GM12878 (cell line): ENCODE data around the gene AP3B2. TPM values are rescaled to one million over a fixed set of nuclear protein-coding genes. Genes with fewer than 3 reads are reported as not detected.

ENCODE experiments used
- ATAC-seq: fragments of 200-7000 bp; cut with Tn5 transposase; 3 replicates; pipeline ENCODE4 v1.9.1; 2020; ENCODE audit warnings: mild to moderate bottlenecking, moderate library complexity
- BruUV-seq: library from RNA; stranded (reverse); fragments of 400-500 nt; replicated peaks from 2 replicates; lab custom pipeline; 2021; lab: Mats Ljungman, UMichigan
- CTCF ChIA-PET: fragments of 300-600 bp; sonication (Branson Sonifier 250); formaldehyde crosslinking; extraction: SDS; loops from one replicate; lab custom pipeline; 2021; ENCODE audit warnings: inconsistent platforms; lab: Yijun Ruan, JAX
- POLR2A ChIA-PET: fragments of 350-600 bp; formaldehyde crosslinking; extraction: SDS; loops from one replicate; lab custom pipeline; 2021; ENCODE audit warnings: inconsistent platforms; lab: Charles Lee
- RAD21 ChIA-PET: fragments of 300-600 bp; sonication (Branson Sonifier 250); formaldehyde crosslinking; loops from one replicate; lab custom pipeline; 2023; ENCODE audit warnings: antibody characterized with exemption; ENCODE audit not compliant: unreplicated experiment; lab: Charles Lee
- SMC1A ChIA-PET: fragments of 300-600 bp; sonication (Branson Sonifier 250); formaldehyde crosslinking; loops from one replicate; lab custom pipeline; 2023; ENCODE audit not compliant: unreplicated experiment, uncharacterized antibody; lab: Charles Lee
- DNase-seq: peaks from one replicate; pipeline ENCODE4 v3.0.0-alpha.2; 2011; ENCODE audit warnings: low read depth, low spot score
- FAIRE-seq: peaks from 3 replicates; lab custom pipeline; 2011; peaks lifted over from hg19 to GRCh38; lab: Jason Lieb, UNC
- H2AFZ ChIP-seq: 2 replicates; pipeline ENCODE4 v1.6.0; 2011; ENCODE audit warnings: low read depth, low read length, control low read depth; ENCODE audit not compliant: control insufficient read depth
- H3K27ac ChIP-seq: 2 replicates; pipeline ENCODE4 v1.5.1; 2011; ENCODE audit warnings: control low read depth; ENCODE audit not compliant: control insufficient read depth, insufficient read depth
- H3K27me3 ChIP-seq, 2 experiments: replicated peaks in 1 of 2; 2 replicates each; pipeline versions ENCODE4 v1.6.0 to v1.6.1; 2011; ENCODE audit warnings: low read length in 1 of 2; ENCODE audit not compliant: control insufficient read depth in 2 of 2, insufficient read depth in 2 of 2
- H3K36me3 ChIP-seq, 2 experiments: 2 replicates each; pipeline ENCODE4 v1.5.1; 2011; ENCODE audit warnings: low read length in 1 of 2; ENCODE audit not compliant: control insufficient read depth in 2 of 2, insufficient read depth in 2 of 2
- H3K4me1 ChIP-seq: 2 replicates; pipeline ENCODE4 v1.6.1; 2011; ENCODE audit warnings: mild to moderate bottlenecking, low read length, moderate library complexity, mixed read lengths; ENCODE audit not compliant: control insufficient read depth, insufficient read depth
- H3K4me2 ChIP-seq: 2 replicates; pipeline ENCODE4 v1.6.0; 2011; ENCODE audit warnings: control low read depth; ENCODE audit not compliant: control insufficient read depth, insufficient read depth
- H3K4me3 ChIP-seq: fragments of 200-600 bp; sonication (generic); 2 replicates; pipeline ENCODE4 v1.5.1; 2016
- H3K79me2 ChIP-seq: 2 replicates; pipeline ENCODE4 v1.6.0; 2011; ENCODE audit warnings: low read length; ENCODE audit not compliant: control insufficient read depth, insufficient read depth
- H3K9ac ChIP-seq: 2 replicates; pipeline ENCODE4 v1.8.0; 2011; ENCODE audit warnings: low read length, control low read depth, mixed read lengths; ENCODE audit not compliant: control insufficient read depth, insufficient read depth
- H3K9me3 ChIP-seq: replicated peaks from 3 replicates; pipeline ENCODE4 v1.5.1; 2011; ENCODE audit warnings: mild to moderate bottlenecking, low read length; ENCODE audit not compliant: control insufficient read depth, insufficient read depth
- H4K20me1 ChIP-seq: 2 replicates; pipeline ENCODE4 v1.6.0; 2011; ENCODE audit not compliant: control insufficient read depth, insufficient read depth
- E4F1 ChIP-seq: fragments of 450-650 bp; IDR thresholded peaks from 2 replicates; pipeline ENCODE4 v1.6.1; 2018; ENCODE audit warnings: borderline replicate concordance, mild to moderate bottlenecking; ENCODE audit not compliant: partially characterized antibody
- ELK1 ChIP-seq: IDR thresholded peaks from 2 replicates; pipeline ENCODE4 v1.6.1; 2012; ENCODE audit warnings: low read depth, low read length, improper control_type of control experiment
- MTA2 ChIP-seq: fragments of 450-650 bp; IDR thresholded peaks from 2 replicates; pipeline ENCODE4 v1.6.1; 2016; ENCODE audit warnings: low read depth, mild to moderate bottlenecking, moderate library complexity
- NFIC ChIP-seq: IDR thresholded peaks from 2 replicates; pipeline ENCODE4 v1.6.1; 2012; ENCODE audit warnings: low read depth, mild to moderate bottlenecking, inconsistent platforms, low read length, moderate library complexity
- TCF7 ChIP-seq: IDR thresholded peaks from 2 replicates; pipeline ENCODE4 v1.6.1; 2014; ENCODE audit warnings: antibody characterized with exemption, borderline replicate concordance
- USF1 ChIP-seq: IDR thresholded peaks from 2 replicates; pipeline ENCODE4 v1.6.1; 2011; ENCODE audit warnings: borderline replicate concordance, low read depth, mild to moderate bottlenecking, moderate library complexity, mixed read lengths, low read length; ENCODE audit not compliant: insufficient read depth; ENCODE audit errors: extremely low read length
- YBX1 ChIP-seq: fragments of 450-650 bp; IDR thresholded peaks from 2 replicates; pipeline ENCODE4 v1.6.1; 2016; ENCODE audit warnings: antibody characterized with exemption
- YY1 ChIP-seq: IDR thresholded peaks from 2 replicates; pipeline ENCODE4 v1.6.1; 2011; ENCODE audit warnings: low read depth, mild to moderate bottlenecking, low read length
- ZBTB11 ChIP-seq: fragments of 450-650 bp; formaldehyde crosslinking; IDR thresholded peaks from 2 replicates; pipeline ENCODE4 v1.5.0; 2022; ENCODE audit warnings: mild to moderate bottlenecking, missing genetic modification characterization
- ZNF274 ChIP-seq: IDR thresholded peaks from one replicate; pipeline ENCODE4 v1.8.0; 2011; ENCODE audit not compliant: insufficient read length, insufficient read depth
- ZNF687 ChIP-seq: fragments of 450-650 bp; IDR thresholded peaks from 2 replicates; pipeline ENCODE4 v1.6.1; 2017; ENCODE audit warnings: mild to moderate bottlenecking, moderate library complexity
- WGBS: methylation state at CpG from one replicate; pipeline ENCODE4 v1.1.6; 2016; ENCODE audit warnings: low lambda C conversion rate; ENCODE audit not compliant: insufficient replicate concordance, insufficient coverage; ENCODE audit errors: missing lambda C conversion rate; 5-methylcytosine and 5-hydroxymethylcytosine counted together
- in situ Hi-C: fragments of 300-500 bp; cut with MboI; formaldehyde crosslinking; loops from 9 replicates; pipeline ENCODE4 v1.14.3; 2018; ENCODE audit warnings: mixed read lengths
- intact Hi-C: fragments of 100-400 bp; cut with micrococcal nuclease; formaldehyde crosslinking; loops from one replicate; pipeline ENCODE4 v1.14.2; 2022; ENCODE audit not compliant: unreplicated experiment
- polyA plus RNA-seq, 11 experiments: library from polyadenylated mRNA; depleted of rRNA in 4 of 11; unstranded in 6 of 11; stranded (reverse) in 5 of 11; fragments of >200 nt; fragmentation: Nextera tagmentation in 4 of 11; fragmentation: Illumina TruSeq in 1 of 11; extraction: Ambion mirVana in 4 of 11; extraction: Trizol in 1 of 11; gene quantifications; 1 replicate in 1 of 11; 2 replicates in 10 of 11; pipeline versions ENCODE4 v1.2.1 to v1.2.3, GENCODE V29; 2011 to 2016; ENCODE audit warnings: inconsistent platforms in 2 of 11, missing spikeins in 2 of 11, low read depth in 1 of 11
- total RNA-seq, 4 experiments: library from RNA; depleted of rRNA in 3 of 4; stranded (reverse); fragments of >200 nt in 3 of 4; fragmentation: Illumina TruSeq in 1 of 4; extraction: Trizol in 1 of 4; gene quantifications; 2 replicates each; pipeline versions ENCODE4 v1.2.1 to v1.2.3, GENCODE V29; 2013 to 2021

Gene AP3B2
- total and polyA plus RNA-seq, 10 of the 15 experiments (the other 5 are each of a cell fraction or from before 2014, with no cell fraction given) = not detected

GRCh38 chr15:82640672-82641071 lies 69.0 kb downstream of the AP3B2 start:
- no peaks in the 10 kb centered on the region for H3K9me3 ChIP-seq
- SMC1A ChIA-PET = interaction anchor here (1.5 to 3.2 kb wide), 2 partner anchors 9 to 10 kb away, joined by 3 to 21 read pairs; no protein-coding TSS in a partner anchor
- H3K4me2 ChIP-seq = no peak overlapping the region
- TF ChIP-seq YY1 (no peak), E4F1 (no peak), ZBTB11 (no peak), TCF7 (no peak), ELK1 (no peak), NFIC (no peak), ZNF274 (no peak), USF1 (no peak), ZNF687 (no peak), MTA2 (no peak), YBX1 (no peak)

More at GRCh38 chr15:82640672-82641071, 69.0 kb downstream of the AP3B2 start:
- Histone ChIP-seq H3K4me1 (no peaks in the 10 kb centered on the region), H3K4me3 (no peak overlapping the region), H2AFZ (no peak overlapping the region), H4K20me1 (no peaks in the 10 kb centered on the region), H3K27ac (no peak overlapping the region), H3K36me3 (no peaks in the 10 kb centered on the region), H3K9ac (no peak overlapping the region), H3K27me3 (peaks cover 0 to 13% of the 10 kb centered on the region in 2 experiments; a peak in 2 of 4 replicates), H3K79me2 (no peaks in the 10 kb centered on the region)
- in situ Hi-C loops = no loop called here
- DNase-seq (no peak), FAIRE-seq (no peak), ATAC-seq (no peak)
- CTCF ChIA-PET = no interaction called here
- RAD21 ChIA-PET = interaction anchor here (0.8 kb wide), 2 partner anchors 19 to 73 kb away, joined by 3 read pairs; no protein-coding TSS in a partner anchor
- POLR2A ChIA-PET = interaction anchor here (1.1 to 1.4 kb wide), 2 partner anchors 8 to 109 kb away, joined by 3 read pairs; no protein-coding TSS in a partner anchor
- intact Hi-C loops = no loop called here
- 26% methylated on average over 3 of the region's 3 CpGs for WGBS
- BruUV-seq = no TSS peak
